ENCODE data around the gene TEX13D.

DNA sequence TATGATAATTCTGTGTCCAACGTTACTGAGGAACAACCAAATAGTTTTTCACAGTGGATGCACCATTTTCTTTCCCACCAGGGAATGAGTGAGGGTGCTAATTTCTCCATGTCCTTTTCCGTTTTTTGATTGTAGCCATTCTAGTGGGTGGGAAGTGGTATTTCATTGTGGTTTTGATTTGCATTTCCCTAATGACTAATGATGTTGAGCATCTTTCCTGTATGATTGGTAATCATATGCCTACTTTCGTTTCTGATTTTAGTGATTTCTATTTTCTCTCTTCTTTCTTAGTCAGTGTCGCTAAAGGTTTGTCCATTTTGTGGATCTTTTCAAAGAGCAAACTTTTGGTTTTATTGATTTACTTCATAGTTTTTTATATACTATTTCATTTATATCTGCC is 32.1 kb upstream of the TEX13D start:
- TF ChIP-seq POLR2AphosphoS5 (IDR thresholded peaks at IDR 0.05; ENCODE audit: low read depth, low read length) (no peak), PAX5 (IDR thresholded peaks at IDR 0.05; ENCODE audit: insufficient read depth, low read length, severe bottlenecking) (no peak), SPI1 (IDR thresholded peaks at IDR 0.05; ENCODE audit: low read depth, low read length) (no peak), POLR2A (IDR thresholded peaks at IDR 0.05; ENCODE audit: low read depth, low read length) (no peak), POU2F2 (IDR thresholded peaks at IDR 0.05; ENCODE audit: low read depth, low read length) (no peak)

All from GM12891 (cell line).